GM21825 (cell line): ENCODE data around the gene RNF11.

ENCODE experiments used
- ATAC-seq: cut with Tn5 transposase; IDR thresholded peaks from one replicate; pipeline ENCODE4 v1.9.1; 2021; ENCODE audit warnings: mild to moderate bottlenecking, moderate library complexity; ENCODE audit not compliant: unreplicated experiment

Gene RNF11

GRCh38 chr1:51263147-51263877 is 27.2 kb downstream of the RNF11 start:
- no peak for ATAC-seq

- ATAC-seq: no peak
Observed at GRCh38 chr1:51264451-51264850, 28.4 kb downstream of the RNF11 start.

DNA sequence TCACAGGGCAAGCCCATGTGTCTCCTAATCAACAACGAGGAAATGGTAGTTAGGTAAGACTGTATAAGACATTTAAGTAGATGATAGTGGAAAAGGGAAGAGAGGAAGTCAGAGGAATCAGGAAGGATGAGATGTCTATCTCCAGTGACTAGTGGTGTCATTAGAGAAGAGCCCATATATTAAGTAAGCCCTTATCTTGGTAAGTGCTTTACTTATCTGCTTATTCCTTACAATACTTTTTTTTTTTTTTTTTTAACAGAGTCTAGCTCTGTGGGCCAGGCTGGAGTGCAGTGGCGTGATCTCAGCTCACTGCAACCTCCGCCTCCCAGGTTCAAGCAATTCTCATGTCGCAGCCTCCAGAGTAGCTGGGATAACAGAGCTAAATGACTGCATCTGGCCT is 29.5 kb downstream of the RNF11 start:
- no peak for ATAC-seq

GRCh38 chr1:51266181-51266580 is 30.1 kb downstream of the RNF11 start:
- no peak for ATAC-seq

DNA sequence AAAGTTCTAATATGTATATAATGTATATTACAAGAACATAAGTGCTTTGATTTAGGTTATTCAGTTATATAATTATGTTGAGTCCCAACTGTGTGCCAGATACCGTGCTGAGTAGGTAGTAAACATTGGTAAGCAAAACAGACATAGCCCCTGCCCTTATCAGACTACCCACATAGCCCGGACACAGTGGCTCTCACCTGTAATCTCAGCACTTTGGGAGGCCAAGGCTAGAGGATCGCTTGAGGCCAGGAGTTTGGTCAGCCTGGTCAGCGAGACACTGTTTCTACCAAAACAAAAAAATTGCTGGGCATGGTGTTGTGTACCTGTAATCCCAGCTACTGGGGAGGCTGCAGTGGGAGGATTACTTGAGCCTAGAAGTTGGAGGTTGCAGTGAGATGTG is 30.7 kb downstream of the RNF11 start:
- no peak for ATAC-seq

GRCh38 chr1:51268634-51269033 is 32.6 kb downstream of the RNF11 start:
- ATAC-seq: no peak

DNA sequence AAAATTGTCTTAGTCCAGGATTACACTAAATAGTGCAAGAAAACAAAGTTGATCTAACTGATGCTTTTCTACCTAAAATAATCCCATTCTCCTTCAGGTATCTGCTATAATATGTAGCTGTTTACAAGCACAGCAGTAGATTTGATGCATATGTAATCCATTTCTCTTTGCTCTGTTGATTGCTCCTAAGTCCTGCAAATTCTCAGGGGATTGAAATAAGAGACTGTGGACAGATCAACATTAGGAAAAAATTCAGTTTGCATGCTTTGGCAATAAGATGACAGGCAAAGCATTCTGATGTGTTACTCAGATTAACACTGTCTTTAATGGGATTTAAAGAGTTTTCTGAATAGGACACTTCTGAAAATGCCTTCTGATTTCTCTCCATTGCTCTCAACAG is 34.7 kb downstream of the RNF11 start:
- ATAC-seq: no peak

DNA sequence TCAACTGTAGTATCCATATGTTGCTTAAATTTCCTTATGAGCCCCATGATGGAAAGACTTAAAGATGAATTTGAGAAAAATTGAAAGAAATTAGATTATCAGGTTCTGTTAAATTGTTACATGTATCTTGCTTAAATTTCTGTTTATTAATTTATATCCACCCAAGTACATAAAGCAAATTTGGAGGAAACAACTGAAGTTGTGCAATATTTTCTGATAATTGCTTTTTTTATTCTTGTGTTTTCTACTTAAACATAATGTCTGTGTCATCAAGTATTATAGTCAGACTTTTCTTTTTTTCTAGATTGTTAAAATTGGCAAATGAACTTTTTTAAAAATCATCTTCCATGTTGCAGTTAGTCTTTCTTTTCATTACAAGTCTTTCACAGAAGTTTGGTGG is 36.8 kb downstream of the RNF11 start:
- no peak for ATAC-seq

- ATAC-seq: no peak
Observed at GRCh38 chr1:51274676-51275075, 38.6 kb downstream of the RNF11 start.

- ATAC-seq: no peak
Observed at GRCh38 chr1:51276286-51276685, 40.2 kb downstream of the RNF11 start.

DNA sequence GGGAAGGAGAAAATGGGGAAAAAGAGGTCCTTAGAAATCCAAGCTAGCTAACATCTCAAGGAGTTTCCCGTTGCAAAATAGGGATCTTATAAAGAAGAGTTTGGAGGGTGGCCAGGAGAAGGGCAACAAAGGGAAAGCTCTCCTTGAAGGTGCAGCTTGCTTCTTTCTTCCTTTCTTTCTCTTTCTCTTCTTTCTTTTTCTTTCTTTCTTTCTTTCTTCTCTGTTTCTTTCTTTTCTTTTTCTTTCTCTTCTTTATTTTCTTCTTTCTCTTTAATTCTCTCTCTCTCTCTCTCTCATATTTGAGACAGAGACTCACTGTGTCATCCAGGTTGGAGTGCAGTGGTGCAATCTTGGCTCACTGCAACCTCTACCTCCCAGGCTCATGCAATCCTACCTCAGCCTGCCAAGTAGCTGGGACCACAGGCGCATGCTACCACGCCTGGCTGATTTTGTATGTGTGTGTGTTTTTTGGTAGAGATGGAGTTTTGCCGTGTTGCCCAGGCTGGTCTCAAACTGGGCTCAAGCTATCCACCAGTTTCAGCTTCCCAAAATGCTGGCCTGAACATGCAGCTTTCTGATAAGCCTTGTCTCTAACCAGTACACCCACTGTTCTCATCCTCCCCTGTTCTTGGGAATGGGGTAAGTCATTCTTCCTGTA is 44.4 kb downstream of the RNF11 start:
- no peak for ATAC-seq

- no peak for ATAC-seq
Observed at GRCh38 chr1:51281807-51282206, 45.7 kb downstream of the RNF11 start.

DNA sequence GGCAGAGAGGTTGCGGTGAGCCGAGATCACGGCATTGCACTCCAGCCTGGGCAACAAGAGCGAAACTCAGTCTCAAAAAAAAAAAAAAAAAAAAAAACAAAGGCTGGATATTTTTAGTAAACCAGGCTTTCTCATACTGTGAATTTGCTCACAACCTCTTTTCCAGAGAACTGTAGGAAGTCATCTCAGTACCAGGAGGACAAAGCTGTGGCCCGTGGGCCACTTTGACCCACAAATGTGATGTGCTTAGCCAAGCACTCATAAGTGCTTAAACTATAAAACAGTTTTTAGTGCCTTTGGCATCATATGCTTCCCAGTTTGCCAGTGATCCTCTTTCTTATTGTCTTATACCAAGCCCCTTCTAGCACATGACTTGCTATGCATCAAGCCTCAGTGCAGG is 46.5 kb downstream of the RNF11 start:
- no peak for ATAC-seq

DNA sequence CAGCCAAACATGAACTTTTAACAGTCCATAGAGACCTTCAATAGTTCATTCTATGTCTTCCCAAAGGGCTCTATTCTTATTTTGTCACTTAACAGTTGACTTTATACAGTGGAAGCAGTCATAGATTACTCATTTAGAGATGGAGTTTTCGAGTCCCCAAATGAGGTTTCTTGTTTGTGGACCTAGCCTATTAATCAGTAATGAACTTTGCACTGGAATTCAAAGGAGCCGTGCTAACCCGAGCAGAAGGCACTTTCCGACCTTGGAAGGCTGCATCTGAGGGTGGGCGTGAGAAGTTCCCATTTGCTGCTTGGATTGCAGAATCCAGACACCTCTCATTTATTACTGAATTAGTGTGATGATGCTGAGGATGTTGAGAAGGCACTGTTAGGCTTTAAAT is 47.9 kb downstream of the RNF11 start:
- ATAC-seq: no peak

DNA sequence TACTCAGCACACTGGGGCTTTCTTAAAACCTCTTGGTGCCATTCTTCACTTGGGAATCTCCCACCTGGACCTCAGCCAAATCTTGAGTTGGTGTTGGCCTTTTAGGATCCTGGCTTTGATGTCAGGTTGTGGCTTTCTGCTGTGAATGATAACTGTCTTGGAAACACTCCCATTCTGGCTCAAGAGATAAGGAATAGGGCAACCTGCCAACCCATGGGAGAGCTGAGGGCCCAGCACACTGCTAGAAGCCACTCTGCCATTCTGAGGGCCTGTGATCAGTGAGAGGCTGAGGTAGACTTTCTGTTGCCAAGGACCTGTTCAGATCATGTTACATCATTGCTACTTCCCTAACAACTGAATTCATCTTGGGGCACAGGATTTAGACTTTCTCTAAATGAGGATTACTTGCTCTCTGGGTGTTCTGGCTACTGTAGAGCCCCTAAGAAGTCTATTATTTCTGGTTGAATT is 48.4 kb downstream of the RNF11 start:
- peak; percentile 50 for ATAC-seq

- ATAC-seq: peak; percentile 82
Observed at GRCh38 chr1:51285055-51285454, 49.0 kb downstream of the RNF11 start.

DNA sequence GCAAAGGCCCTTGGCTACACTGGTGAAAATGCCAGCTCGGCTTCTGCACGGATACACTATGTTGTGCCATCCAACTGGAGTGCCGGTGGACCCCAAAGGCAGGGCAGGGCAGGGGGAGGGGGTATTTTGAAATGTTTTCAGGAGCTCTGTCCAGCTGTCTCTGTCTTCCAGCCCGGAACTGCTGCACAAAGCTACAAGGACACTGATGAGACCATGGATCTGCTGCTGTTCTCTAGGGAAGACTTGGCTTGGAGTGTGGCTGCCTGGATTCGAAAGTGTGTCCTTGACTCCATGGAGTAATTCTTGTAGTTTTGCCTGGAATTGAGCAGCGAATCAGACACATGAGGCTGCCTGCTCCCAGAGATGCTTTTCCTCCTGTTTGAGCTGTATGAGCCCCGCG is 51.9 kb downstream of the RNF11 start:
- no peak for ATAC-seq

DNA sequence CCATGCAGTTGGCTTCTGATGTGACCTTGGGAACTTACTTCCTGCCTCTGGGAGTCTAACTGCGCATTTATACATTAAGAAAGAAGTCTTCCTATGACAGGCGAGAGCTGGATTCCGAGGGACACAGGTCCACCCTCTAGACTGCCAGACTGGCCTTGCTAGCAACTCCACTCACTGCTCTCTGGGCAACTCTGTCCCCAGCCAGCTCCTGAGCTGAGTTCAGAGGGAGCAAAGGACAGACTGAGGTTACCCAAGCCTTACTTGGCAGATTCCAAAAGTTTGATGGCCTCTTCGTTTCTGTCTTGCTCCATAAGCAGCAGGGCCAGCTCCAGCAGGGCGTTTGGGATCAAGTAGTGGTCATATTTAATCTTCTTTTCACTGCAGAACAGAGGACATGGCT is 52.5 kb downstream of the RNF11 start:
- ATAC-seq: no peak

GRCh38 chr1:51289676-51290488 is 53.8 kb downstream of the RNF11 start:
- ATAC-seq: no peak

DNA sequence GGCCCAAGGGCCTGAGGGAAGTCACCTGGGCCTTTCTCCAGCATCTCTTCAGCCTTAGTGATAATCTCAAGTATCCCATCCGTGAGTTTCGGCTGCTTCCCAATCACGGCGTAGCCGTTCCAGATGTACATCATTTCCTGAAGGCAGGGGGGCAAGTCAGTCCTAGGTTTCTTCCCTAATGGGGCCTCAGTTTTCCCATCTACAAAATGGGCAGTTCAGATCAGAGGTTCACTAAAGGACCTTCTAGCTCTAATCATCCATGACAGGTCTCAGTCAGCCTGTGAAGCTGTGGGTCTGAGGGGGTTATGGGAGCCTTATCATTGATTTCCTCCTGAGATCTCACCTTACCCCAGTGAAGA is 54.4 kb downstream of the RNF11 start:
- no peak for ATAC-seq

- ATAC-seq: no peak
Observed at GRCh38 chr1:51293898-51294515, 57.9 kb downstream of the RNF11 start.
